WTC11 (cell line): ENCODE results near the gene PPM1M. TPM values are rescaled to one million over a fixed set of nuclear protein-coding genes. Genes with fewer than 3 reads are reported as not detected.

Experiments
- ATAC-seq: fragments of 200-7000 bp; cut with Tn5 transposase; 2 replicates; pipeline ENCODE4 v1.10.0; 2021; ENCODE audit warnings: mild to moderate bottlenecking, moderate library complexity
- CTCF ChIA-PET: fragments of 300-600 bp; sonication (Branson Sonifier 250); formaldehyde crosslinking; loops from one replicate; lab custom pipeline; 2021; ENCODE audit warnings: antibody characterized with exemption; lab: Charles Lee
- POLR2A ChIA-PET: fragments of 350-600 bp; sonication (Branson Sonifier 250); formaldehyde crosslinking; loops from one replicate; lab custom pipeline; 2021; ENCODE audit warnings: antibody characterized with exemption; lab: Charles Lee
- DNase-seq: peaks from one replicate; pipeline ENCODE4 v3.0.0; 2021; ENCODE audit warnings: low spot score
- H3K27ac Mint-ChIP-seq: 2 replicates; pipeline ENCODE4 v1.8.0; 2021; ENCODE audit warnings: mixed read lengths
- H3K27me3 Mint-ChIP-seq: 2 replicates; pipeline ENCODE4 v1.8.0; 2021; ENCODE audit warnings: low read depth, mild to moderate bottlenecking, moderate library complexity, mixed read lengths
- H3K36me3 Mint-ChIP-seq: 2 replicates; pipeline ENCODE4 v1.8.0; 2021; ENCODE audit warnings: mixed read lengths
- H3K4me1 Mint-ChIP-seq: 2 replicates; pipeline ENCODE4 v1.8.0; 2022; ENCODE audit warnings: mixed read lengths
- H3K4me3 Mint-ChIP-seq: 2 replicates; pipeline ENCODE4 v1.8.0; 2021; ENCODE audit warnings: mild to moderate bottlenecking, moderate library complexity, mixed read lengths
- H3K9me3 Mint-ChIP-seq: 2 replicates; pipeline ENCODE4 v1.8.0; 2021; ENCODE audit warnings: mixed read lengths
- IRF2 ChIP-seq: sonication (generic); formaldehyde crosslinking; IDR thresholded peaks from 2 replicates; pipeline ENCODE4 v1.8.0; 2022; ENCODE audit warnings: low read depth, missing genetic modification reagents, borderline replicate concordance
- KAT7 ChIP-seq: sonication (generic); formaldehyde crosslinking; IDR thresholded peaks from 2 replicates; pipeline ENCODE4 v1.8.1; 2023; ENCODE audit warnings: missing genetic modification reagents, mild to moderate bottlenecking, borderline replicate concordance
- MAX ChIP-seq: sonication (generic); formaldehyde crosslinking; IDR thresholded peaks from 2 replicates; pipeline ENCODE4 v1.8.0; 2022; ENCODE audit warnings: mild to moderate bottlenecking, missing genetic modification reagents
- MLX ChIP-seq: sonication (generic); formaldehyde crosslinking; IDR thresholded peaks from 2 replicates; pipeline ENCODE4 v1.8.1; 2023; ENCODE audit warnings: mild to moderate bottlenecking, missing genetic modification reagents, moderate library complexity
- MYBL2 ChIP-seq: sonication (generic); formaldehyde crosslinking; IDR thresholded peaks from 2 replicates; pipeline ENCODE4 v1.8.1; 2023; ENCODE audit warnings: mild to moderate bottlenecking, moderate library complexity, missing genetic modification reagents
- NR2C2 ChIP-seq: sonication (generic); formaldehyde crosslinking; IDR thresholded peaks from 2 replicates; pipeline ENCODE4 v1.8.0; 2022; ENCODE audit warnings: mild to moderate bottlenecking, missing genetic modification reagents
- PRDM15 ChIP-seq: sonication (generic); formaldehyde crosslinking; IDR thresholded peaks from 2 replicates; pipeline ENCODE4 v1.8.0; 2022; ENCODE audit warnings: missing genetic modification reagents
- STAT6 ChIP-seq: sonication (generic); formaldehyde crosslinking; conservative IDR thresholded peaks from 2 replicates; pipeline ENCODE4 v1.8.1; 2023; ENCODE audit warnings: mild to moderate bottlenecking, low read depth, missing genetic modification reagents, moderate library complexity
- TEAD1 ChIP-seq: sonication (generic); formaldehyde crosslinking; IDR thresholded peaks from 2 replicates; pipeline ENCODE4 v1.8.0; 2022; ENCODE audit warnings: mild to moderate bottlenecking, missing genetic modification reagents
- ZNF138 ChIP-seq: sonication (generic); formaldehyde crosslinking; conservative IDR thresholded peaks from 2 replicates; pipeline ENCODE4 v1.8.1; 2022; ENCODE audit warnings: mild to moderate bottlenecking, moderate library complexity, missing genetic modification reagents
- ZNF219 ChIP-seq: sonication (generic); formaldehyde crosslinking; IDR thresholded peaks from 2 replicates; pipeline ENCODE4 v1.8.0; 2023; ENCODE audit warnings: missing genetic modification reagents, mild to moderate bottlenecking, borderline replicate concordance
- ZNF232 ChIP-seq: sonication (generic); formaldehyde crosslinking; IDR thresholded peaks from 2 replicates; pipeline ENCODE4 v1.8.0; 2022; ENCODE audit warnings: mild to moderate bottlenecking, missing genetic modification reagents
- ZNF396 ChIP-seq: fragments of 250-450 bp; sonication (Bioruptor Pico); IDR thresholded peaks from 2 replicates; pipeline ENCODE4 v1.8.0; 2021; ENCODE audit warnings: mild to moderate bottlenecking, moderate library complexity, borderline replicate concordance
- ZNF671 ChIP-seq: fragments of 250-450 bp; sonication (Bioruptor Pico); IDR thresholded peaks from 2 replicates; pipeline ENCODE4 v1.8.0; 2021; ENCODE audit warnings: mild to moderate bottlenecking
- total RNA-seq: library from RNA; stranded (reverse); gene quantifications from 3 replicates; pipeline ENCODE4 v1.2.3, GENCODE V29; 2021
- TF ChIP-seq, protein P1 (sequence below): fragments of 250-450 bp; sonication (Bioruptor Pico); conservative IDR thresholded peaks from 2 replicates; pipeline ENCODE4 v1.9.0; 2021; ENCODE audit warnings: mild to moderate bottlenecking
- TF ChIP-seq, protein P2 (sequence below): sonication (generic); formaldehyde crosslinking; IDR thresholded peaks from 2 replicates; pipeline ENCODE4 v1.8.1; 2023; ENCODE audit warnings: mild to moderate bottlenecking, missing genetic modification reagents, borderline replicate concordance
- TF ChIP-seq, protein P3 (sequence below): sonication (generic); formaldehyde crosslinking; IDR thresholded peaks from 2 replicates; pipeline ENCODE4 v1.8.0; 2022; ENCODE audit warnings: mild to moderate bottlenecking, missing genetic modification reagents

The PPM1M gene
- total RNA-seq, 1 experiment from 2014 or later: 7.0 TPM

GRCh38 chr3:52246264-52246620, 683 bp downstream of the PPM1M start:
- ATAC-seq (peak; percentile 41), DNase-seq (no peak)
- H3K27ac Mint-ChIP-seq: no peak overlapping the region
- peaks cover 50% of the 10 kb centered on the region for H3K27me3 Mint-ChIP-seq
- H3K9me3 Mint-ChIP-seq: no peaks in the 10 kb centered on the region
- peaks cover 9% of the 10 kb centered on the region; the same call in 1 of the 2 replicates for H3K4me1 Mint-ChIP-seq
- ChIA-PET POLR2A (interaction anchor here (0.7 to 1.6 kb wide), 5 partner anchors 12 to 277 kb away, joined by 3 to 7 read pairs (median 4); partner anchors contain the start of genes GLYCTK and WDR82), CTCF (interaction anchor here (0.8 to 4.0 kb wide), 6 partner anchors 9 to 139 kb away, joined by 3 to 23 read pairs (median 8); no protein-coding TSS in a partner anchor)
- peak overlapping the region; percentile 67 for H3K4me3 Mint-ChIP-seq
- TF ChIP-seq ZNF396 (no peak), ZNF138 (CRISPR knock-in tag) (0 out of 2 replicates have a peak, but pooled peaks have one; percentile 4)
- H3K36me3 Mint-ChIP-seq: no peaks in the 10 kb centered on the region

DNA sequence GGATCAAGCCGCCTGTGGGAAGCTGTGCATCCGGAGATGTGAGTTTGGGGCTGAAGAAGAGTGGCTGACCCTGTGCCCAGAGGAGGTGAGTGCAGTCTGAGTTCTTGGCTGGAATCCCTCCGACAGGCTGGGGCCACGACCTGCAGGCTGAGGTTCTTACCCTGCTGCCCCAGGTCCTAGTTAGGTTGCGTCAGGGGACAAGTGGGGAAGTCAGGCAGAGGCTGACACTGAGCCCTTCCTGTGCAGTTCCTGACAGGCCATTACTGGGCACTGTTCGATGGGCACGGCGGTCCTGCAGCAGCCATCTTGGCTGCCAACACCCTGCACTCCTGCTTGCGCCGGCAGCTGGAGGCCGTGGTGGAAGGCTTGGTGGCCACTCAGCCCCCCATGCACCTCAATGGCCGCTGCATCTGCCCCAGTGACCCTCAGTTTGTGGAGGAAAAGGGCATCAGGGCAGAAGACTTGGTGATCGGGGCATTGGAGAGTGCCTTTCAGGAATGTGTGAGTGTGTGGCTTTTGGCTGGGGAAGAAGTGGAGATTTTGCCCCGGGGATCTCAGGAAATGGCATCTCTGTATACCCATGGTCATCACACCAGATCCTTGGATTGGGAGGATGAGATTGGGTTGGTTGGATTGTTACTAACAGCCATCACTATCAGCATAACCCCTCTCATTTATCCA, 1.3 kb downstream of the PPM1M start:
- no peak for DNase-seq
- Mint-ChIP-seq H3K27me3 (peaks cover 50% of the 10 kb centered on the region), H3K4me1 (peaks cover 9% of the 10 kb centered on the region; the same call in 1 of the 2 replicates), H3K27ac (no peak overlapping the region), H3K9me3 (no peaks in the 10 kb centered on the region), H3K36me3 (peaks cover 1% of the 10 kb centered on the region), H3K4me3 (peak overlapping the region; percentile 67; the same call in 1 of the 2 replicates)
- ChIA-PET CTCF (interaction anchor here (1.2 to 4.0 kb wide), 4 partner anchors 16 to 138 kb away, joined by 3 to 23 read pairs (median 6); no protein-coding TSS in a partner anchor), POLR2A (interaction anchor here (1.0 to 1.6 kb wide), 3 partner anchors 31 to 277 kb away, joined by 3 to 7 read pairs (median 4); partner anchors contain the start of gene WDR82)
- ATAC-seq: no peak
- TF ChIP-seq MAX: no peak
- TF ChIP-seq ZNF219 (CRISPR knock-in tag): no peak
- TF ChIP-seq NR2C2 (CRISPR knock-in tag): no peak
- TF ChIP-seq MLX (CRISPR knock-in tag): no peak
- no peak for TF ChIP-seq ZNF396
- TF ChIP-seq, protein P1, sequence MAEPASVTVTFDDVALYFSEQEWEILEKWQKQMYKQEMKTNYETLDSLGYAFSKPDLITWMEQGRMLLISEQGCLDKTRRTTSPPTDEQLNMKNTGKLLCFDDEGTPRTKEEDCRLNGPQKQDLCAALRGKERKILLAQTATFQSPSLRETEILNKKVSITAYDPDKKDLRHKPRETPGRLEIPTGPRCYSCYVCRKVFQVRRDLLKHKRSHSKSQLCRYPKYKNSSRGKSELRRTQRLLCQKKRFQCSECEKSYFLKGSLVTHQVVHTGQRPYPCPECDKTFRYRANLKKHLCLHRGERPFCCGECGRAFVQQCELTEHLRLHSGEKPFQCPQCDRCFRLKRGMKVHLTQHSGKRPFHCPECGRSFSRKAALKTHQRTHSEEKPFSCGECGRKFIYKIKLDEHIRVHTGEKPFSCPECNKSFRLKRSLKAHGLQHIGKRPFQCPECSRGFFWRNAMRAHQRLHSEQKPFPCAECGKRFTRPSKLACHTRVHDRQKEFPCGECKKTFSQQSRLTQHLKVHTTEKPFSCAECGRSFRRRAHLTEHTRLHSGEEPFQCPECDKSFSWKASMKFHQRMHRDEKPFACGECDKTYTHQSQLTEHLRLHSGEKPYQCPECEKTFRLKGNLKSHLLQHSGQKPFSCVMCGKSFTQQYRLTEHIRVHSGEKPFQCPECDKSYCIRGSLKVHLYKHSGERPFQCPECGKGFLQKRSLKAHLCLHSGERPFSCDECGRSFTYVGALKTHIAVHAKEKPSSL (CRISPR knock-in tag): no peak
- TF ChIP-seq ZNF671 (CRISPR knock-in tag): no peak
- TF ChIP-seq, protein P2, sequence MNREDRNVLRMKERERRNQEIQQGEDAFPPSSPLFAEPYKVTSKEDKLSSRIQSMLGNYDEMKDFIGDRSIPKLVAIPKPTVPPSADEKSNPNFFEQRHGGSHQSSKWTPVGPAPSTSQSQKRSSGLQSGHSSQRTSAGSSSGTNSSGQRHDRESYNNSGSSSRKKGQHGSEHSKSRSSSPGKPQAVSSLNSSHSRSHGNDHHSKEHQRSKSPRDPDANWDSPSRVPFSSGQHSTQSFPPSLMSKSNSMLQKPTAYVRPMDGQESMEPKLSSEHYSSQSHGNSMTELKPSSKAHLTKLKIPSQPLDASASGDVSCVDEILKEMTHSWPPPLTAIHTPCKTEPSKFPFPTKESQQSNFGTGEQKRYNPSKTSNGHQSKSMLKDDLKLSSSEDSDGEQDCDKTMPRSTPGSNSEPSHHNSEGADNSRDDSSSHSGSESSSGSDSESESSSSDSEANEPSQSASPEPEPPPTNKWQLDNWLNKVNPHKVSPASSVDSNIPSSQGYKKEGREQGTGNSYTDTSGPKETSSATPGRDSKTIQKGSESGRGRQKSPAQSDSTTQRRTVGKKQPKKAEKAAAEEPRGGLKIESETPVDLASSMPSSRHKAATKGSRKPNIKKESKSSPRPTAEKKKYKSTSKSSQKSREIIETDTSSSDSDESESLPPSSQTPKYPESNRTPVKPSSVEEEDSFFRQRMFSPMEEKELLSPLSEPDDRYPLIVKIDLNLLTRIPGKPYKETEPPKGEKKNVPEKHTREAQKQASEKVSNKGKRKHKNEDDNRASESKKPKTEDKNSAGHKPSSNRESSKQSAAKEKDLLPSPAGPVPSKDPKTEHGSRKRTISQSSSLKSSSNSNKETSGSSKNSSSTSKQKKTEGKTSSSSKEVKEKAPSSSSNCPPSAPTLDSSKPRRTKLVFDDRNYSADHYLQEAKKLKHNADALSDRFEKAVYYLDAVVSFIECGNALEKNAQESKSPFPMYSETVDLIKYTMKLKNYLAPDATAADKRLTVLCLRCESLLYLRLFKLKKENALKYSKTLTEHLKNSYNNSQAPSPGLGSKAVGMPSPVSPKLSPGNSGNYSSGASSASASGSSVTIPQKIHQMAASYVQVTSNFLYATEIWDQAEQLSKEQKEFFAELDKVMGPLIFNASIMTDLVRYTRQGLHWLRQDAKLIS (CRISPR knock-in tag): no peak
- TF ChIP-seq, protein P3, sequence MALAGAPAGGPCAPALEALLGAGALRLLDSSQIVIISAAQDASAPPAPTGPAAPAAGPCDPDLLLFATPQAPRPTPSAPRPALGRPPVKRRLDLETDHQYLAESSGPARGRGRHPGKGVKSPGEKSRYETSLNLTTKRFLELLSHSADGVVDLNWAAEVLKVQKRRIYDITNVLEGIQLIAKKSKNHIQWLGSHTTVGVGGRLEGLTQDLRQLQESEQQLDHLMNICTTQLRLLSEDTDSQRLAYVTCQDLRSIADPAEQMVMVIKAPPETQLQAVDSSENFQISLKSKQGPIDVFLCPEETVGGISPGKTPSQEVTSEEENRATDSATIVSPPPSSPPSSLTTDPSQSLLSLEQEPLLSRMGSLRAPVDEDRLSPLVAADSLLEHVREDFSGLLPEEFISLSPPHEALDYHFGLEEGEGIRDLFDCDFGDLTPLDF (CRISPR knock-in tag): no peak
- TF ChIP-seq MYBL2 (CRISPR knock-in tag): no peak
- TF ChIP-seq KAT7: no peak
- TF ChIP-seq STAT6 (CRISPR knock-in tag): no peak
- no peak for TF ChIP-seq IRF2
- no peak for TF ChIP-seq ZNF232
- no peak for TF ChIP-seq TEAD1
- no peak for TF ChIP-seq PRDM15 (CRISPR knock-in tag)
